T follicular helper cell (primary cell): ENCODE data around the gene CES3.
"Not testable (repeated sequence)": the region's sequence is repeated elsewhere in the genome, so short reads cannot be mapped to it uniquely, and the experiment has no call there.

Experiments used
- DNase-seq: peaks from one replicate; pipeline ENCODE4 v3.0.0-alpha.2; 2020; ENCODE audit warnings: low read depth

CES3 gene

GRCh38 chr16:66970775-66971720, 10.0 kb downstream of the CES3 start:
- DNase-seq: no peak

GRCh38 chr16:66972983-66973382, 11.9 kb downstream of the CES3 start:
- DNase-seq: no peak

GRCh38 chr16:66973716-66974115, 12.7 kb downstream of the CES3 start:
- no peak for DNase-seq

- DNase-seq: not testable (repeated sequence)
These were observed 13.3 kb downstream of the CES3 start for GRCh38 chr16:66974156-66974931.

- DNase-seq: peak; percentile 36
These were observed 13.8 kb downstream of the CES3 start for GRCh38 chr16:66974932-66975246.

- no peak for DNase-seq
These were observed 14.3 kb downstream of the CES3 start for GRCh38 chr16:66975302-66975893.

GRCh38 chr16:66976746-66977145, 15.7 kb downstream of the CES3 start:
- DNase-seq: no peak

GRCh38 chr16:66977341-66978113, 16.5 kb downstream of the CES3 start:
- peak; percentile 81 for DNase-seq

GRCh38 chr16:66979011-66979717, 18.1 kb downstream of the CES3 start:
- DNase-seq: no peak

- no peak for DNase-seq
These were observed 22.0 kb downstream of the CES3 start for GRCh38 chr16:66983033-66983432.

GRCh38 chr16:66984892-66985311, 23.8 kb downstream of the CES3 start:
- DNase-seq: no peak

GRCh38 chr16:66986559-66986958, 25.5 kb downstream of the CES3 start:
- DNase-seq: no peak

GRCh38 chr16:66988197-66988788, 27.2 kb downstream of the CES3 start, which contains the start of gene CES4A:
CES4A (plus strand) TSS chr16:66988589; CDS start chr16:66988773, 184 bp downstream.
- no peak for DNase-seq

GRCh38 chr16:66991545-66992077, 30.5 kb downstream of the CES3 start:
- no peak for DNase-seq

- DNase-seq: not testable (repeated sequence)
These were observed 32.5 kb downstream of the CES3 start for GRCh38 chr16:66993558-66993957.

- no peak for DNase-seq
These were observed 35.4 kb downstream of the CES3 start for GRCh38 chr16:66996324-66996982.

- no peak for DNase-seq
These were observed 35.9 kb downstream of the CES3 start for GRCh38 chr16:66996983-66997358.

- peak; percentile 38 for DNase-seq
These were observed 39.6 kb downstream of the CES3 start for GRCh38 chr16:67000384-67001351.

- DNase-seq: no peak
These were observed 40.7 kb downstream of the CES3 start for GRCh38 chr16:67001726-67002125.
